ENCODE data around the gene ZDHHC8. TPM values are rescaled to one million over a fixed set of nuclear protein-coding genes. Genes with fewer than 3 reads are reported as not detected.

The ZDHHC8 gene
- polyA plus RNA-seq, 1 experiment: 13.5 TPM

GRCh38 chr22:20111045-20111688, 20.4 kb upstream of the ZDHHC8 start:
- Histone ChIP-seq H3K9me3 (ENCODE audit: control insufficient read depth, insufficient read depth, low read length) (no peaks in the 10 kb centered on the region; the same call in 1 of the 2 replicates), H3K27me3 (ENCODE audit: control insufficient read depth, insufficient read depth, low read length) (no peaks in the 10 kb centered on the region), H3K27ac (ENCODE audit: low read depth, low read length) (no peak overlapping the region), H3K4me3 (ENCODE audit: low read depth, low read length) (no peak overlapping the region)
- DNase-seq (ENCODE audit: low read depth, low spot score): no peak
- ChIA-PET POLR2A (interaction anchor here (0.7 kb wide), 1 partner anchor 32 kb away, joined by 3 read pairs; no protein-coding TSS in a partner anchor), CTCF (interaction anchor here (0.6 to 1.0 kb wide), 3 partner anchors 21 to 193 kb away, joined by 3 to 6 read pairs (median 3); no protein-coding TSS in a partner anchor)
- TF ChIP-seq, protein P1, sequence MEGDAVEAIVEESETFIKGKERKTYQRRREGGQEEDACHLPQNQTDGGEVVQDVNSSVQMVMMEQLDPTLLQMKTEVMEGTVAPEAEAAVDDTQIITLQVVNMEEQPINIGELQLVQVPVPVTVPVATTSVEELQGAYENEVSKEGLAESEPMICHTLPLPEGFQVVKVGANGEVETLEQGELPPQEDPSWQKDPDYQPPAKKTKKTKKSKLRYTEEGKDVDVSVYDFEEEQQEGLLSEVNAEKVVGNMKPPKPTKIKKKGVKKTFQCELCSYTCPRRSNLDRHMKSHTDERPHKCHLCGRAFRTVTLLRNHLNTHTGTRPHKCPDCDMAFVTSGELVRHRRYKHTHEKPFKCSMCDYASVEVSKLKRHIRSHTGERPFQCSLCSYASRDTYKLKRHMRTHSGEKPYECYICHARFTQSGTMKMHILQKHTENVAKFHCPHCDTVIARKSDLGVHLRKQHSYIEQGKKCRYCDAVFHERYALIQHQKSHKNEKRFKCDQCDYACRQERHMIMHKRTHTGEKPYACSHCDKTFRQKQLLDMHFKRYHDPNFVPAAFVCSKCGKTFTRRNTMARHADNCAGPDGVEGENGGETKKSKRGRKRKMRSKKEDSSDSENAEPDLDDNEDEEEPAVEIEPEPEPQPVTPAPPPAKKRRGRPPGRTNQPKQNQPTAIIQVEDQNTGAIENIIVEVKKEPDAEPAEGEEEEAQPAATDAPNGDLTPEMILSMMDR (IDR thresholded peaks at IDR 0.05; ENCODE audit: low read depth, low read length): peak; percentile 53

GRCh38 chr22:20111689-20112622, 19.6 kb upstream of the ZDHHC8 start:
- H3K27me3 ChIP-seq (ENCODE audit: control insufficient read depth, insufficient read depth, low read length): no peaks in the 10 kb centered on the region
- no peaks in the 10 kb centered on the region; the same call in 1 of the 2 replicates for H3K9me3 ChIP-seq (ENCODE audit: control insufficient read depth, insufficient read depth, low read length)
- no peak overlapping the region for H3K4me3 ChIP-seq (ENCODE audit: low read depth, low read length)
- no peak for DNase-seq (ENCODE audit: low read depth, low spot score)
- ChIA-PET POLR2A (interaction anchor here (0.7 kb wide), 1 partner anchor 32 kb away, joined by 3 read pairs; no protein-coding TSS in a partner anchor), CTCF (interaction anchor here (0.6 kb wide), 2 partner anchors 43 to 192 kb away, joined by 3 to 6 read pairs; no protein-coding TSS in a partner anchor)
- TF ChIP-seq, protein P1 (IDR thresholded peaks at IDR 0.05; ENCODE audit: low read depth, low read length): no peak
- no peak overlapping the region for H3K27ac ChIP-seq (ENCODE audit: low read depth, low read length)

DNA sequence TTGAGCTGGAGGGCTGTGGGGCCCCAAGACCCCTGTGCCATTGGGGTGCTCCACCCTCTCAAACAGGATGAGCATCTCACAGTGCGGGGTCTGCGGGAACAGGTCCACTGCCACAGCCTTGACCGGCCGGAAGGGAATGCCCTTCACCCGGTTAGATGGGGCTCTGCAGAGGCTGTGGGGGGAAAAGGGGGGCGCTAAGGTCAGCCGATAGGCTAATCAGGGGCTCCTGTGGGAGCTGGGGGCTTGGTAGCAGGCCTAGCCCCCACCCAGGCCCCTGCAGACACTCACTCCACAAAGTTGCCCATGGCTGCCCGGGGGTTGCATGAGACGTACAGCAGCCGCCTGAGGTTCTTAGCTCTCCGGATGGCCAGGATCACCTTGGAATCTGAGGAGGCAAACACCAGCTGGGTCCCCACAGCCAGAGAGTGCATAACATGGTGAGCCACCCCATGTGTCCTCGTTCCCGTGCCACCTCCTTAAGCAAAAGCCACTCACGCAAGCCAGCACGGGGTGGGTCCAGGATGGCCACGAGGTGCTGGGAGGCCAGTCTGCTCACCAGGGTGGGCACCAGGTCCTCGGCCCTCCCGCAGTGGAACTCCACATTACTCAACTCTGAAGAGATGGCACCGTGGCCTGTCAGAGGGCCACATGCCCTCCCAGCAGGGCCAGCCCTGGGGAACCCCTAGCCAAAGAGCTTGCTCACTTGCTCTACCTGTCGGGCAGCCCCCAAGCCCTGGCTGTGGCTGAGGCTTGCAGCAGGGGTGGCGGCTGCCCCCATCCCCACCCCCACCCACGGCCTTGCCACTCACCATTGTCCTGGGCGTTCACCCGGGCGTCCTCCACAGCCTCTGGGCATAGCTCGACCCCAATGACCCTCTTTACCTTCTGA, 18.7 kb upstream of the ZDHHC8 start:
- TF ChIP-seq, protein P1 (IDR thresholded peaks at IDR 0.05; ENCODE audit: low read depth, low read length): no peak
- CTCF ChIA-PET: no interaction called here
- Histone ChIP-seq H3K27me3 (ENCODE audit: control insufficient read depth, insufficient read depth, low read length) (no peaks in the 10 kb centered on the region), H3K27ac (ENCODE audit: low read depth, low read length) (no peak overlapping the region), H3K9me3 (ENCODE audit: control insufficient read depth, insufficient read depth, low read length) (no peaks in the 10 kb centered on the region; the same call in 1 of the 2 replicates), H3K4me3 (ENCODE audit: low read depth, low read length) (no peak overlapping the region)
- POLR2A ChIA-PET: no interaction called here
- DNase-seq (ENCODE audit: low read depth, low spot score): no peak

DNA sequence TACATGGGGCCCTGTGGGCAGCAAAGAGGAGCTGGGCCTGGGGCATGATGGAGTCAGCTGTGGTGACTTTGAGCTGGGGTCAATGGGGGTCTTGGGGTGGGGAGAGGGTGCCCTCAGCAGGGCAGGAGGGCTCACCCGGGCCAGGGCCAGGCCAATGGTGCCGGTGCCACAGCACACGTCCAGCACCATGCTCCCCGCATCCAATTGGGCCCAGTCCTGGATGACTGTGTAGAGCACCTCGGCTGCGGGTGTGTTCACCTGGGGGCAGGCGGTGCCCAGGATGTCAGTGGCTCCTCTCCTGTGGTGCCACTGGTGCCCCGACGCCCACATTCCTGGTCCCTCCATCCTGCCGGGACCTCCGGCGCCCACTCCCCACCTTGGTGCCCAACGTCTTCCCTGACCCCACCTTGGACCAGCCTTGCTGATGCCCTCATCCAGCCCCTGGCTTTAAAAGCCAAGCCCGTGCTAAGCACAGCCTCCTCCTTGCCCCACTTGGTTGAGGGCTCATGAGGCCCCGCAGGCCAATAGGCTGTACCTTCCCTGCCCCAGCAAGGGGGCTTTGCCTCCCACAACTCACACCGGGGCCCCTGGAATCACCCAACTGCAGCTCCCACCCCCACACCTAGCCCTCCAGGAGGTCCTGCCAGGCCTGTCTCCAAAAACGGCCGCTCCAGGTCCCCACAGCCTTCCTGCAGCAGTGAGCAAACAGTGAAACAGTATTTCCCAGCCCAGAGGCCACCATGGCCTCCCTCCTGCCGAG, 17.9 kb upstream of the ZDHHC8 start:
- ChIA-PET CTCF (no interaction called here), POLR2A (no interaction called here)
- no peaks in the 10 kb centered on the region for H3K27me3 ChIP-seq (ENCODE audit: control insufficient read depth, insufficient read depth, low read length)
- DNase-seq (ENCODE audit: low read depth, low spot score): no peak
- H3K27ac ChIP-seq (ENCODE audit: low read depth, low read length): no peak overlapping the region
- no peaks in the 10 kb centered on the region; the same call in 1 of the 2 replicates for H3K9me3 ChIP-seq (ENCODE audit: control insufficient read depth, insufficient read depth, low read length)
- TF ChIP-seq, protein P1 (IDR thresholded peaks at IDR 0.05; ENCODE audit: low read depth, low read length): no peak
- no peak overlapping the region for H3K4me3 ChIP-seq (ENCODE audit: low read depth, low read length)

Measured in AG04450 (cell line).